CD4-positive, CD25-positive, alpha-beta regulatory T cell (primary cell): ENCODE data around the gene MADCAM1. TPM values are rescaled to one million over a fixed set of nuclear protein-coding genes. Genes with fewer than 3 reads are reported as not detected.

Experiments used
- ATAC-seq, 2 donors: fragments of 150-1000 bp; cut with Tn5 transposase; one replicate each; pipeline ENCODE4 v1.10.0; 2021; ENCODE audit warnings: low read depth in 2 of 2, moderate number of reproducible peaks in 2 of 2, moderate library complexity in 1 of 2
- DNase-seq, 3 donors: peaks; one replicate each; pipeline versions ENCODE4 v3.0.0 to v3.0.0-alpha.2; 2012 to 2022; ENCODE audit warnings: mixed read lengths in 1 of 3
- H3K27ac ChIP-seq: one replicate; pipeline ENCODE4 v1.7.0; 2013; ENCODE audit warnings: mild to moderate bottlenecking, low read length; ENCODE audit not compliant: insufficient read depth, poor library complexity, severe bottlenecking
- H3K27me3 ChIP-seq: one replicate; pipeline ENCODE4 v1.7.0; 2013; ENCODE audit warnings: low read length; ENCODE audit not compliant: control insufficient read depth, insufficient read depth
- H3K36me3 ChIP-seq: one replicate; pipeline ENCODE4 v1.7.0; 2013; ENCODE audit warnings: mild to moderate bottlenecking, low read length, moderate library complexity; ENCODE audit not compliant: control insufficient read depth, insufficient read depth
- H3K4me1 ChIP-seq: 2 replicates; pipeline ENCODE4 v1.7.0; 2013; ENCODE audit warnings: mild to moderate bottlenecking, low read length; ENCODE audit not compliant: insufficient read depth, control insufficient read depth, poor library complexity, severe bottlenecking
- H3K4me3 ChIP-seq: one replicate; pipeline ENCODE4 v1.7.0; 2013; ENCODE audit warnings: low read depth, mild to moderate bottlenecking, low read length, moderate library complexity
- H3K9me3 ChIP-seq, 2 experiments: 1 replicate in 1 of 2; 2 replicates in 1 of 2; pipeline ENCODE4 v1.7.0; 2013; ENCODE audit warnings: low read length in 2 of 2, mild to moderate bottlenecking in 1 of 2, moderate library complexity in 1 of 2; ENCODE audit not compliant: control insufficient read depth in 2 of 2
- H3K27ac Mint-ChIP-seq, 3 donors: one replicate each; pipeline ENCODE4 v1.8.0; 2020 to 2022; ENCODE audit warnings: mild to moderate bottlenecking in 3 of 3, mixed read lengths in 3 of 3, moderate library complexity in 2 of 3
- H3K27me3 Mint-ChIP-seq: one replicate; pipeline ENCODE4 v1.8.0; 2022; ENCODE audit warnings: mild to moderate bottlenecking, mixed read lengths
- H3K36me3 Mint-ChIP-seq: one replicate; pipeline ENCODE4 v1.8.0; 2020; ENCODE audit warnings: mixed read lengths
- H3K4me1 Mint-ChIP-seq, 4 donors: one replicate each; pipeline ENCODE4 v1.8.0; 2020 to 2022; ENCODE audit warnings: mixed read lengths in 4 of 4, mild to moderate bottlenecking in 1 of 4
- H3K4me3 Mint-ChIP-seq, 4 donors: one replicate each; pipeline ENCODE4 v1.8.0; 2020 to 2022; ENCODE audit warnings: mild to moderate bottlenecking in 4 of 4, mixed read lengths in 4 of 4, moderate library complexity in 3 of 4
- H3K9me3 Mint-ChIP-seq, 7 donors: one replicate each; pipeline ENCODE4 v1.8.0; 2020 to 2022; ENCODE audit warnings: mixed read lengths in 7 of 7, mild to moderate bottlenecking in 3 of 7, moderate library complexity in 2 of 7
- polyA plus RNA-seq, 4 donors: library from polyadenylated mRNA; unstranded; fragments of 300-500 nt; fragmentation: Illumina TruSeq; gene quantifications; one replicate each; pipeline ENCODE4 v1.2.3, GENCODE V29; 2021
- total RNA-seq: library from RNA; stranded (reverse); gene quantifications from one replicate; pipeline ENCODE4 v1.2.3, GENCODE V29; 2022

Gene MADCAM1
- total and polyA plus RNA-seq, 5 donors from 2014 or later = 0.16 to 0.52 (median 0.32) TPM; not detected in 1

GRCh38 chr19:455031-455705 lies 41.1 kb upstream of the MADCAM1 start:
- Histone ChIP-seq H3K36me3 (no peaks in the 10 kb centered on the region), H3K9me3 (no peaks in the 10 kb centered on the region), H3K27me3 (peaks cover 3% of the 10 kb centered on the region), H3K27ac (no peak overlapping the region), H3K4me1 (no peaks in the 10 kb centered on the region), H3K4me3 (no peak overlapping the region)
- peaks cover 0 to 8% (median 0%) of the 10 kb centered on the region in 4 donors for H3K4me1 Mint-ChIP-seq
- H3K27ac Mint-ChIP-seq = no peak overlapping the region
- peaks cover 0 to 3% (median 0%) of the 10 kb centered on the region in 7 donors for H3K9me3 Mint-ChIP-seq
- peaks cover 18% of the 10 kb centered on the region for H3K27me3 Mint-ChIP-seq
- H3K36me3 Mint-ChIP-seq = no peaks in the 10 kb centered on the region
- no peak overlapping the region for H3K4me3 Mint-ChIP-seq
- DNase-seq (no peak), ATAC-seq (no peak)

GRCh38 chr19:455851-456546 lies 40.3 kb upstream of the MADCAM1 start:
- no peaks in the 10 kb centered on the region for H3K9me3 ChIP-seq
- ATAC-seq (no peak), DNase-seq (no peak)
- H3K4me1 Mint-ChIP-seq = peaks cover 0 to 8% (median 0%) of the 10 kb centered on the region in 4 donors
- H3K4me3 ChIP-seq = no peak overlapping the region
- peaks cover 18% of the 10 kb centered on the region for H3K27me3 Mint-ChIP-seq
- H3K4me1 ChIP-seq = peaks cover 1% of the 10 kb centered on the region
- no peaks in the 10 kb centered on the region for H3K36me3 ChIP-seq
- no peak overlapping the region for H3K27ac Mint-ChIP-seq
- H3K36me3 Mint-ChIP-seq = no peaks in the 10 kb centered on the region
- peaks cover 3% of the 10 kb centered on the region for H3K27me3 ChIP-seq
- H3K27ac ChIP-seq = no peak overlapping the region
- H3K9me3 Mint-ChIP-seq = peaks cover 0 to 2% (median 0%) of the 10 kb centered on the region in 7 donors
- no peak overlapping the region for H3K4me3 Mint-ChIP-seq

- Histone ChIP-seq H3K36me3 (no peaks in the 10 kb centered on the region), H3K9me3 (no peaks in the 10 kb centered on the region), H3K4me3 (no peak overlapping the region), H3K27ac (no peak overlapping the region), H3K4me1 (peaks cover 8% of the 10 kb centered on the region), H3K27me3 (peaks cover 3% of the 10 kb centered on the region)
- Mint-ChIP-seq H3K9me3 (peaks cover 0 to 2% (median 0%) of the 10 kb centered on the region in 7 donors), H3K4me3 (no peak overlapping the region), H3K4me1 (peaks cover 0 to 10% (median 0%) of the 10 kb centered on the region in 4 donors), H3K27ac (no peak overlapping the region), H3K36me3 (no peaks in the 10 kb centered on the region), H3K27me3 (peaks cover 18% of the 10 kb centered on the region)
- ATAC-seq (no peak), DNase-seq (no peak)
These were observed 39.7 kb upstream of the MADCAM1 start for GRCh38 chr19:456547-457110.

GRCh38 chr19:457636-458035 lies 38.6 kb upstream of the MADCAM1 start:
- H3K27ac ChIP-seq = no peak overlapping the region
- H3K36me3 ChIP-seq = no peaks in the 10 kb centered on the region
- peak overlapping the region in 1 of 4 donors; percentile 51 for H3K4me3 Mint-ChIP-seq
- H3K4me1 Mint-ChIP-seq = peaks cover 0 to 16% (median 0%) of the 10 kb centered on the region in 4 donors
- no peak overlapping the region for H3K27ac Mint-ChIP-seq
- no peaks in the 10 kb centered on the region for H3K9me3 ChIP-seq
- H3K36me3 Mint-ChIP-seq = no peaks in the 10 kb centered on the region
- H3K4me1 ChIP-seq = peaks cover 9% of the 10 kb centered on the region
- no peak for DNase-seq
- H3K27me3 Mint-ChIP-seq = peaks cover 25% of the 10 kb centered on the region
- ATAC-seq = no peak
- H3K9me3 Mint-ChIP-seq = peaks cover 0 to 3% (median 0%) of the 10 kb centered on the region in 7 donors
- peaks cover 6% of the 10 kb centered on the region for H3K27me3 ChIP-seq
- H3K4me3 ChIP-seq = no peak overlapping the region

- no peaks in the 10 kb centered on the region for H3K36me3 Mint-ChIP-seq
- peaks cover 6% of the 10 kb centered on the region for H3K27me3 ChIP-seq
- peaks cover 0 to 5% (median 0%) of the 10 kb centered on the region in 7 donors for H3K9me3 Mint-ChIP-seq
- H3K4me3 ChIP-seq = no peak overlapping the region
- H3K9me3 ChIP-seq = no peaks in the 10 kb centered on the region
- H3K4me1 ChIP-seq = peaks cover 9% of the 10 kb centered on the region
- H3K27ac ChIP-seq = no peak overlapping the region
- H3K27me3 Mint-ChIP-seq = peaks cover 28% of the 10 kb centered on the region
- DNase-seq = no peak
- no peak overlapping the region for H3K27ac Mint-ChIP-seq
- no peak for ATAC-seq
- H3K4me1 Mint-ChIP-seq = peaks cover 0 to 16% (median 0%) of the 10 kb centered on the region in 4 donors
- H3K4me3 Mint-ChIP-seq = no peak overlapping the region
- H3K36me3 ChIP-seq = no peaks in the 10 kb centered on the region
These were observed 37.9 kb upstream of the MADCAM1 start for GRCh38 chr19:458091-459042.

GRCh38 chr19:459724-460511 lies 36.4 kb upstream of the MADCAM1 start:
- Histone ChIP-seq H3K27me3 (peaks cover 6% of the 10 kb centered on the region), H3K27ac (no peak overlapping the region), H3K4me3 (no peak overlapping the region), H3K9me3 (no peaks in the 10 kb centered on the region), H3K4me1 (peaks cover 9% of the 10 kb centered on the region), H3K36me3 (no peaks in the 10 kb centered on the region)
- peaks cover 0 to 6% (median 0%) of the 10 kb centered on the region in 7 donors for H3K9me3 Mint-ChIP-seq
- H3K27ac Mint-ChIP-seq = peak overlapping the region in 1 of 3 donors; percentile 74
- peaks cover 0 to 16% (median 0%) of the 10 kb centered on the region in 4 donors for H3K4me1 Mint-ChIP-seq
- DNase-seq = no peak
- H3K27me3 Mint-ChIP-seq = peaks cover 28% of the 10 kb centered on the region
- peak overlapping the region in 3 of 4 donors; percentile 61 to 79 (median 67) for H3K4me3 Mint-ChIP-seq
- no peak for ATAC-seq
- no peaks in the 10 kb centered on the region for H3K36me3 Mint-ChIP-seq
